Kidney glomerular epithelial cell (primary cell): ENCODE results near the gene SPAAR.
A peak's percentile ranks its signal among the peaks of the same experiment; 100 is the strongest.
"Not testable (repeated sequence)": the region's sequence is repeated elsewhere in the genome, so short reads cannot be mapped to it uniquely, and the experiment has no call there.

Experiments used
- DNase-seq: peaks from one replicate; lab custom pipeline; 2025; lab: John Stamatoyannopoulos, UW

The SPAAR gene

GRCh38 chr9:35909274-35909673 lies at the start of gene SPAAR:
SPAAR (plus strand) TSS chr9:35909490; CDS start chr9:35910464, 974 bp downstream.
- DNase-seq = no peak

DNA sequence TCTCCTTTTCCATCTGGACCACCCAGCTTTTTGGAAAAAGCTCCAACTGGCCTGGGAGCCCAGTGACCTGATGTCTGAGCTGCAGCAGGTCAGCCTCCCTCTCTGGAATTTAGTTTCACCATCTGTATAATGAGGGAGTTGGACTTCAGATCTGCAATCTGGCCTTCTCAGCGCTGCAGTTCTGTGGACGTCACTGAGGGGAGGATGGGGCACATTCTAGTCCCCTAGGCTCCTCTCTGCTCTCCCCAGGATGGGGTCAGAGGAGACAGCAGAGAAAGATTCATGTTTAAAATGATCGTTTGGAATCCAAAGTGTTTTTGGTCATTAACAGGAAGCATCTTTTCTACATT lies 49.3 kb upstream of the SPAAR start:
- DNase-seq = no peak

DNA sequence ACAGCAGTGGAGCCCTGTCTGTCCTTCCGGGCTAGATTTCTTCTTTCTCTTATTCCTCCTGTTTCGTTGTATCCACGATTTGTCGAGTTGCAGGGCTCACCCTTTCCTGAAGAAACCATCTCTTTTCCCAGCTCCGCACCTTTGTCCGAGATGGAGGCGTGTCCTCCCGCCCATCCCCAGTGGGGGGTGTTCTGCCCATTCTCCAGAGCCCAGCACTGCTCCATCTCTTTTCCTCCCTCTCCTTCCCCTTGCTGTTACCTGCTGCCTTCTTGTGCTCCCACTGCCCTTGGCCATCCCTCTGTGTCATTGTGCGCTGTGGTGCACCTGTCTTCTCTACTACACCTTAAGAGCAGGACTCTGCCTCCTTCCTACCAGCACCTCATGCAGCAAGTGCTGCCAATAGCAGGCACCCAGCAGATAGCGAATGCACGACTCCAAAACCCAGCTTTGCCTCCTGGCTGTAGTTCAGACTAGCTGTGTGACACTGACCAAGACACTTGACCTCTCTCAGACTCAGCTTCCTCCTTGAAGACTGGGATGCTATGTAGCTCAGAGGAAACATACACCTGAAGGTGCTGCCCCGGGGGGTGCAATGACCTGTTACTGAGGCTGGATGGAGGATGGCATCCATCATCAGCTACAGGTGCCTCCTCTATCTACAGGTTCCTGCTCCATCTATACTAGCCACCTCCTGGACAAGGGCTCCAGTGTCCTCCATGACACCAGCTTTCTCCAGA lies 48.0 kb upstream of the SPAAR start:
- DNase-seq = no peak

- no peak for DNase-seq
Observed at GRCh38 chr9:35862328-35862727, 47.0 kb upstream of the SPAAR start.

- DNase-seq = no peak
Observed at GRCh38 chr9:35863583-35863982, 45.7 kb upstream of the SPAAR start.

DNA sequence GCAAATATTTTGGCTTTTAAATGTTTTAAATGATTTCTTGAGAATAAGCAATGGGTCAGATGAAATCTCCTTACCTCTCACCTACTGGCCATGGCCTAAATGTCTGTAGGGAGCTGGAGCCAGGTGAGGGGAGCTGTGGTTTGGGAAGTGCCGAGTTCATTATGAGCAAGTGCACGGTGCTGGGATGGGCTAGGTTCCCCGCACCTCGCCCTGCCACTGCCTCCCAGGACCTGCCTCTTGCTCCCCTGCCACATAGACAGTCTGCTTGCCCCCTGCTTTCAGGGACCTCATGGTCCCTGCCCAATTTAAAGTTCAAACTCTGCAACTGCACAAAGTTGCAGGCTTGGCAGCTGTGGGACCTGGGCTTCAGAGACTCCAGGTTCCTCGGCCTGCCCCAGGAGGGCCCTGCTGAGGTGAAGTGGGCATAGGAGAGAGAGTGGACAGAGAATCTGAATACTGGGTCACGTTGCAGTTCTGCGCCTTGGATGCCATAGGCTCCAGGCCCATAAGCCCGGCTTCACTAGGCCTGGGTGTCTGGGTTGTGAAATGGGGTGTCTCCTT lies 44.5 kb upstream of the SPAAR start:
- DNase-seq = no peak

DNA sequence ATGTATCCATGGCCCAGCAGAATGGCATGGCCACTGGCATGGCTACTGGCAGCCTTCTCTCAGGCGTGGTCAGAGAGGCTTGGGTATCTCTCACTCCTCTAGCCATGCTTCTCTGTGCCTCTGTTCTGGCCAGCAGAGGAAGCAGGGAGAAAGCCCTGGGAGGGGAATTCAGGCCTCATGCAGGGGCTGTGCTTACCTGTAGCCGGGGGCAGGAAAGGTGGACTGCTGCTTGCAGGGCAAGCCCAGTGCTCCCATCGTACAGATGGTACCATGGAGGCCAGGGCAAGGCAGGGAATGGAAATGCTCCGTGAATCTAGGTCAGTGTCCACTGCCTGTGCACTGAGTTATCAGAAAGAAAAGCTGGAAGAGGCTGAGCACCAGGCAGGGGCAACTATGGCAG lies 41.8 kb upstream of the SPAAR start:
- no peak for DNase-seq

GRCh38 chr9:35868933-35869332 lies 40.4 kb upstream of the SPAAR start:
- DNase-seq = no peak

DNA sequence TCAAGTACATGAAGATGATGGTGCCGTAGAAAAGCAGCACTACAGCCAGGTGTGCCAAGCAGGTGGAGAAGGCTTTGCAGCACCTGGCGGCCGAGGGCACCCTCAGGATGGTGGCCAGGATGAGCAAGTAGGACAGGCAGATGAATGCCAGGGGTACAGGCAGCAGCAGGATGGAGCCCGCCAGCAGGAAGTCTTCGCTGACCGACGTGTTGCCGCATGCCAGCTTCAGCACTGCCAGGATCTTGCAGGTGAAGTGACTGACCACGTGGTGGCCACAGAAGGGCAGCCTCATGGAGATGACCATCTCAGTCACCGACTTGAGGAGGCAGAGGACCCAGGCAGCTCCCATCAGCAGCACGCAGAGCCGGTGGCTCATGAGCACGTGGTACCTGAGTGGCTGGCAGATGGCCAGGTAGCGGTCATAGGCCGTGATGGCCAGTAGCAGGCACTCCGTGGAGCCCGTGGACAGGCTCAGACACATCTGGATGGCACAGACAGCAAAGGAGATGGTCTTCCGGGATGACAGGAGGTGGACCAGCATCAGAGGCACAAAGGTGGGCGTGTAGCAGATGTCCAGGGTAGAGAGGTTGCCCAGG lies 39.6 kb upstream of the SPAAR start:
- DNase-seq = no peak

DNA sequence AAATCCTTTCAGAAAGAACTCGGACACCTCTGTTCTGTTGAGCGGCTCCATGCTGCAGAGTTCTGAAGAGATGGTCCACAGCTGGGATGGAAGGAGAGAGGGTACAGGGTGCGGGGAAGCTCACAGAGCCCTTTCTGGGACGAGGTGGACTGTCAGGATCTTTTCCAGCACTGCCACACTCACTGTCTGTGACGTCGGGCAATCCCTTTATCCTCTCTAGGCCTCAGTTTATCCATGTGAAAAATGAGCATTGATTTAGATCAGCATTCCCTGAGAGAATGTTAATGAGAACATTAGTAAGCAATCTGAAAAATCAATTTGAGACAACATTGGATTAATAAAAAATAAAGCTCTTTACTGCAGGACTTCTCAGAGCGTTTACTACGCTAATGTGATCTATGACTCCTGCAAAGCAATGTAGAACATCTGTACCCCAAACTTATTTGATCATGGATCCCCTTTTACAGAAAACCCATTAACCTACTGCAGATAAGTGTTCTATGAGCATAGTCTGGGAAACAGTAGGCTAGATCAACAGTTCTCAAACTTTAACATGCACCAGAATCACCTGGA lies 38.9 kb upstream of the SPAAR start, which contains the start of gene OR13J1:
Gene OR13J1 (minus strand): TSS at position 51 of the 573 bp plus-strand sequence. CDS start 0 bp downstream, at position 51.
- no peak for DNase-seq

DNA sequence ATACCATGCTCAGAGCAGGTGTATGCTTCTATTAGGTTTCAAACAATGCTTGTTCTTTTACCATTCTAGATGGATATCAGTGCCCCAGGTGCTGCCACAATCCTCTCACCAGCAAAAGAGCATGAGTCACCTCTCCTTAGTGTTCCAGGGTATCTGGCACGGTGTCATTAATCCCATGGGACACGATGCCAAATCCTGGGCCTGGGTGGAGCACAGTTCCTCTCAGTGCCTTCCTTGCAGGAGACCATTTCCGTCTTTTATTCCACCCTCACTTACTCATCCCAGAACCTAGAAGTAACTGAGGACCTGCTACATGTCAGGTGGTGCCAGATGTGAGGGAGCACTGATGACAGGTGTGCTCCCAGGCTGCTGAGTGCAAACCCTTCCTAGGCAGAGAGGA lies 37.7 kb upstream of the SPAAR start:
- no peak for DNase-seq

GRCh38 chr9:35872505-35872904 lies 36.8 kb upstream of the SPAAR start:
- DNase-seq = no peak

GRCh38 chr9:35882263-35882848 lies 26.9 kb upstream of the SPAAR start:
- peak; percentile 68 for DNase-seq

DNA sequence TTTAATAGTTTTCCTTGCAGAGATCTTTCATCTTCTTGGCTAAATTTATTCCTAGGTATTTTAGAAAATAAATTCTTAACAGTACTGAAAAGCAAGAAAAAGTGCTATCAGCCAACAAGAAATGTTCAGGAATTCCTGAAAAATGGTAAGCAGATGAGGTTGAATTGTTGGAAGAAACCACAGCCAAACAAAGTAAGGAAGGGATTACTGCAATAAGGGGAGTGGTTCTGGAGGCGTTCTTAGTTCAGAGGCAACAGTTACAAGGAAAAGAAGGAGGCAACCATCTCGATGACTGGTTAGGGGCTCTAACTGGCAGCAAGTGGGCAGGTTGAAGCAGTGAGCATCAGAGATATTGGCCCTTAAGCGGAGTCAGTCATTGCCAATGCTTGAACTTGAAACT lies 26.3 kb upstream of the SPAAR start:
- DNase-seq = no peak

- DNase-seq = not testable (repeated sequence)
Observed at GRCh38 chr9:35884908-35885307, 24.4 kb upstream of the SPAAR start.

DNA sequence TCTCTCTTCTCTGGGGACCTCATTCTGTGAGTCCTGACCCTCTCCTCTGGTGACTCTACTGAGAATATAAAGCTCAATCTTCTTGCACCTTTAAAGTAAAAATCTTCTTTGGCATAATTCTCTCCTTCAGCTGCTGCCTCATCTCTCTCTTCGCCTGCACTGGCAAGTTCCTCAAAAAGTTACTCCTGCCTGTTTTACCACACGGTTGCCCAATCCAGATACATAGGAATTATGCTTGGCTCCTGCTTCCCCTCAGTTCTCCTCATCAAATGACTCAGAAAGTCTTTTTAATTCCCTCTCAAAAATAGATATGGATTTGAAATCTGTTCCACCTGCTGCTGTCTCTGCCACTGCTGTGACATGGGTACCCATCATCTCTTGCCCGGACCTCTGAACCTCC lies 17.6 kb upstream of the SPAAR start:
- DNase-seq = no peak

- no peak for DNase-seq
Observed at GRCh38 chr9:35892051-35892450, 17.2 kb upstream of the SPAAR start.

- no peak for DNase-seq
Observed at GRCh38 chr9:35896570-35896969, 12.7 kb upstream of the SPAAR start.

DNA sequence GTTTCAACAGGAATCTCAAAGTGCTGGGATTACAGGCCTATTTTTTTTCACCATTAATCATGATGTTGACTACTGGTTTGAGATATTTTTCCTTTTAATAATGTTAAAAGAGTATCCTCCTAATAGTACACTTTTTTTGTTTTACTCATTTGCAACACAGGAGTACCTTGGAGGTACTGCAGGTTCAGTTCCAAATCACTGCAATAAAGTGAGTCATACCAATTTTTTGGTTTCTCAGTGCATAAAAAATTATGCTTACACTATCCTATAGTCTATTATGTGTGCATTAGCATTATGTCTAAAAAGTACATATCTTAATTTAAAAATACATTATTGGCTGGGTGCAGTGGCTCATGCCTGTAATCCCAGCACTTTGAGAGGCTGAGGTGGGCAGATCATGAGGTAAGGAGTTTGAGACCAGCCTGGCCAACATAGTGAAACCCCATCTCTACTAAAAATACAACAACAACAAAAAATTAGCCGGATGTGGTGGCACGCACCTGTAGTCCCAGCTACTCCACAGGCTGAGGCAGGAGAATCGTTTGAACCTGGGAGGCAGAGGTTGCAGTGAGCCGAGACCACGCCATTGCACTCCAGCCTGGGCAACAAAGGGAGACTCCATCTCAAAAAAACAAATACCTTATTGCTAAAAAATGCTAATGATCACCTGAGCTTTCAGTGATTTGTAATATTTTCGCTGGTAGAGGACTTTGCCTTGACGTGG lies 11.8 kb upstream of the SPAAR start:
- not testable (repeated sequence) for DNase-seq

- DNase-seq = no peak
Observed at GRCh38 chr9:35898337-35898736, 11.0 kb upstream of the SPAAR start.

- DNase-seq = no peak
Observed at GRCh38 chr9:35899021-35899420, 10.3 kb upstream of the SPAAR start.

GRCh38 chr9:35903049-35903448 lies 6.2 kb upstream of the SPAAR start:
- DNase-seq = peak; percentile 33
